ENCODE data around the gene LMTK3. TPM values are rescaled to one million over a fixed set of nuclear protein-coding genes. Genes with fewer than 3 reads are reported as not detected.
A peak's percentile ranks its signal among the peaks of the same experiment; 100 is the strongest.
"Not testable (repeated sequence)": the region's sequence is repeated elsewhere in the genome, so short reads cannot be mapped to it uniquely, and the experiment has no call there.

The LMTK3 gene
- total RNA-seq, 1 donor from 2014 or later, result 3.0 TPM

GRCh38 chr19:48492925-48493717, 18.5 kb downstream of the LMTK3 start:
- peak; percentile 97 for DNase-seq (ENCODE audit: low spot score)
- intact Hi-C loops (cut with DNase I), result no loop called here

- intact Hi-C loops (cut with DNase I), result no loop called here
These were observed 19.9 kb downstream of the LMTK3 start for GRCh38 chr19:48491793-48492123.

GRCh38 chr19:48490981-48491792, 20.4 kb downstream of the LMTK3 start:
- intact Hi-C loops (cut with DNase I), result no loop called here
- no peak for DNase-seq (ENCODE audit: low spot score)

More at GRCh38 chr19:48491793-48492123, 19.9 kb downstream of the LMTK3 start:
- no peak for DNase-seq (ENCODE audit: low spot score)

GRCh38 chr19:48489608-48490216, 21.9 kb downstream of the LMTK3 start:
- intact Hi-C loops (cut with DNase I), result loop anchor here (2.0 kb wide), 1 partner anchor 95 kb away; no protein-coding TSS in a partner anchor
- DNase-seq (ENCODE audit: low spot score), result peak; percentile 92

- not testable (repeated sequence) for DNase-seq (ENCODE audit: low spot score)
- intact Hi-C loops (cut with DNase I), result loop anchor here (2.0 kb wide), 1 partner anchor 96 kb away; no protein-coding TSS in a partner anchor
These were observed 23.2 kb downstream of the LMTK3 start for GRCh38 chr19:48488478-48488877.

- intact Hi-C loops (cut with DNase I), result loop anchor here (2.0 kb wide), 1 partner anchor 97 kb away; no protein-coding TSS in a partner anchor
- DNase-seq (ENCODE audit: low spot score), result peak; percentile 85
These were observed 23.7 kb downstream of the LMTK3 start for GRCh38 chr19:48487948-48488347.

GRCh38 chr19:48487544-48487943, 24.1 kb downstream of the LMTK3 start:
- intact Hi-C loops (cut with DNase I), result no loop called here
- DNase-seq (ENCODE audit: low spot score), result no peak

- intact Hi-C loops (cut with DNase I); DNase-seq (ENCODE audit: low spot score): not testable (repeated sequence)
These were observed 24.9 kb downstream of the LMTK3 start for GRCh38 chr19:48486706-48487105.

- no peak for DNase-seq (ENCODE audit: low spot score)
These were observed 26.6 kb downstream of the LMTK3 start for GRCh38 chr19:48484931-48485612.

GRCh38 chr19:48484247-48484893, 27.3 kb downstream of the LMTK3 start:
- intact Hi-C loops (cut with DNase I), result no loop called here
- no peak for DNase-seq (ENCODE audit: low spot score)

More at GRCh38 chr19:48484931-48485612, 26.6 kb downstream of the LMTK3 start:
- intact Hi-C loops (cut with DNase I), result no loop called here

- intact Hi-C loops (cut with DNase I), result no loop called here
- DNase-seq (ENCODE audit: low spot score), result no peak
These were observed 28.3 kb downstream of the LMTK3 start for GRCh38 chr19:48483301-48483700.

- intact Hi-C loops (cut with DNase I), result no loop called here
- DNase-seq (ENCODE audit: low spot score), result no peak
These were observed 29.6 kb downstream of the LMTK3 start for GRCh38 chr19:48481846-48482639.

- intact Hi-C loops (cut with DNase I), result no loop called here
- DNase-seq (ENCODE audit: low spot score), result no peak
These were observed 30.8 kb downstream of the LMTK3 start for GRCh38 chr19:48480558-48481500.

GRCh38 chr19:48480183-48480557, 31.5 kb downstream of the LMTK3 start:
- intact Hi-C loops (cut with DNase I), result no loop called here
- DNase-seq (ENCODE audit: low spot score), result peak; percentile 80

- intact Hi-C loops (cut with DNase I), result no loop called here
- DNase-seq (ENCODE audit: low spot score), result no peak
These were observed 31.9 kb downstream of the LMTK3 start for GRCh38 chr19:48479686-48480085.

- no peak for DNase-seq (ENCODE audit: low spot score)
- intact Hi-C loops (cut with DNase I), result no loop called here
These were observed 33.0 kb downstream of the LMTK3 start for GRCh38 chr19:48478339-48479256.
